ENCODE data around the gene GLI2.

The GLI2 gene

DNA sequence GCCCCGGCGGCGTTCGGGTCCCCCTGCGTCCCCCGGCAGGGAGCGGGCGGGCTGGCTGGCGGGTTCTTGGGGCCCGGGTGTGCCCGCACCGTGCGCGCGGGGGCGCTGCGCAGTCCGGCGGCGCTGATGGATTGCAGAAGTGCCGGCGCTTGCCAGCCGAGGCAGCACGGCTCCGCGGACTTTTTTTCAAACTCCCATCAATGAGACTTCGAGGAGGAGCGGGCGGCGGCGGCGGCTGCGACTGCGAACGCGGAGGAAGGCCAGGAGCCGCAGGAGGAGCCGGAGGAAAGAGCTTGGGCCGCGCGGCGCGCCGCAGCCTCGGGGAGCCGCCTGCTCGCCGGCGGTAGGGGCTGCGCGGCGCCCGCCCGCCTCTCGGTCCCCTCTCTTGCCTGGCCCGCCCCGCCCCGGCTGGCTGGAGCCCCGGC is at the start of gene GLI2:
Gene GLI2 (plus strand): TSS at position 123 of the 425 bp plus-strand sequence. CDS start 61,453 bp downstream, outside the sequence.
- in situ Hi-C loops (cut with MboI; ENCODE audit: low sequenced_read_pairs), result no loop called here

DNA sequence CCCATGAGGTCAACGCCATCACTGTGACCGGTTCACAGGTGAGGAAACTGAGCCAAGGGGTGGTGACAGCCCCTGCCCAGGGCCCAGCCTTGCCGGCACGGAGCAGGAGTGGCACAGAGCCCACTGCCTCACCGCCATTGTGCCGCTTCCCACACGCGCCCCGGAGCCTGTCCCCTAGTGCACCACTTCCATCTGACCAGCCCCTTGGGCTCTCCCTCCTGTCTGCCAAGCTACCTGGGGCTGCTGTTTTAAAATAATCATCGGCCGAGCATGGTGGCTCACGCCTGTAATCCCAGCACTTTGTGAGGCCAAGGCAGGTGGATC is 49.7 kb upstream of the GLI2 start:
- in situ Hi-C loops (cut with MboI; ENCODE audit: low sequenced_read_pairs), result no loop called here

DNA sequence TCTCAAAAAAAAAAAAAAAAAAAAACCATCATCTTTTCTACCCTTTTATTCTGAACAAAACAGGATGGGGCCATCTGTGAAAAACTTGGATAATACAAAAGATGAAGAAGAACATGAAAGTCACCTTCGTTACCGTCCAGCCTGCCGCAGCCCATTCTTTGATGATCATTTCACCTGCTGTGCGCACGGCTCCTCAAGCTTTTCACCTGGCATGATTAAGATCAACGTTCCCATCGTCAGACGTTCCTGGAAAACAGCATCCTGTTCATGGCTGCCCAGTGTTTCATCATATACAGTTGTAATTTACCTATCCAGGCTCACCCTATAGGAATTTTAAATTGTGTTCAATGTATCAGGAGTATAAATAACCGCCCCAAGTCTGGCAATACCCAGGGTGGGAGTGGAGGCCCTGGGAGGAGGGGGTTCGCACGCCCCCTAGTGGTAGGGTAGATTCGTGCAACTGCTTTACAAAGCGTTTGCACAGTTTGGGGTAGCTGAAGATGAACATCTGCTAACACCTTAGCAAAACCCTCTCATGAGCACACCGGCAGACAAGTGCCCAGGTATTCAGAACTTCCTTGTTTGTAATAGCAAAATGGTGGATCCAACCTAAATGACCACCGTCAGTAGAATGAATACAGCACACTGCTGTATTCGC is 49.0 kb upstream of the GLI2 start:
- in situ Hi-C loops (cut with MboI; ENCODE audit: low sequenced_read_pairs), result no loop called here

DNA sequence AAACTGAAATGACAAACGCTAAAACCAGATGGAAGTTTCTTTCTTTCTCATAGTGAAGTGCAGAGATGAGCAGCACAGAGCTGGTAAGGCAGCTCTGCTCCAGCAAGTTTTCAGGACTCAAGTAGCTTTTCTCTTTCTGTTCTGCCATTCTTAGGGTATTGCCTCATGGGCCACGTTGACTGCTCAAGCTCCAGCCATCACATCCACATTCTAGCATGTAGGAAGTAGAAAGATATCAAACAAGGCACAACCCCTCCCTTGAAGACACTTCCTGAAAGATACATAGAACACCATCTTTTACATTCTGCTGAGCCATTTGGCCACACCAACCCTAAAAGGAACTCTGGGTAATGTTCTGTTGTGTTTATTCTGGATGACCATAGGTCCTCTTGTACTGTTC is 48.5 kb upstream of the GLI2 start:
- in situ Hi-C loops (cut with MboI; ENCODE audit: low sequenced_read_pairs), result no loop called here

DNA sequence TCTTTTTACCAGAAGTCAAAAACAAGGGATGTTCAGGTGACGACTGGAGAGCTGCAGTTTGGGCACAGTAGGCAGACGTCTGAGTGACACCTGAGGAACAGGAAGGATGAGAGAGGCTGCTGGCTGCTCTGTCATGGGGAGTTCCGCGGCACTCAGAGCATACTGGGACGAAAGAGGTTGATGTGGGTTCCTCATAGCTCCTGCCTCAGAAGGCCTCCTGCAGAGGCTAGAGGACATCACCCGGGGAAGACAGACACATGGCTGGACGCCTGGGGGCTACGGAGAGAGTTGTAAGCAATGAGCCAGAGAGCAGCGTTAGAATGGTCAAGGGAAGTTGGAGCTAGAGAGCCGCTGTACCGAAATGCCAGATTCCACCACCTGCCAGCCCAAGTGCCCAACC is 45.1 kb upstream of the GLI2 start:
- in situ Hi-C loops (cut with MboI; ENCODE audit: low sequenced_read_pairs), result loop anchor here (10.0 kb wide), 1 partner anchor 384 kb away; no protein-coding TSS in a partner anchor

DNA sequence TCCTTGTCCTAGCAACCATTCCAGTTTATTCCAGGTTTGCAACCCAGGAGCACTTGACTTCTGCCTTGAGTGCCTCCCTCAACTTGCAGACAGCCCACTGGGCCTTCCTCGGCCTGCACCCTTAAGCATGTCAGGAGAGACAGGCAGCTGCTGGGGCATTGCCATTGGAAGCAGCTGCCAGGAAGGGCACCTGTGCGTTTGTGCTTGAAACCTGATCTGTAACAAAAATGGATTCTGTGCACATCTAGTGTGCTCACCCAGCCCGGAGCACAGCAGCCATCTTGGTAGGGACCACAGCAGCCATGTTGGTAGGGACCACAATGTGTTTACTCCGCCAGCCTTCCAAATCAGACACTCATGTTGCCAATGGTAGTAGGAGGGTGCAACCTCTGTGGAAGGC is 44.3 kb upstream of the GLI2 start:
- in situ Hi-C loops (cut with MboI; ENCODE audit: low sequenced_read_pairs), result loop anchor here (10.0 kb wide), 1 partner anchor 383 kb away; no protein-coding TSS in a partner anchor

DNA sequence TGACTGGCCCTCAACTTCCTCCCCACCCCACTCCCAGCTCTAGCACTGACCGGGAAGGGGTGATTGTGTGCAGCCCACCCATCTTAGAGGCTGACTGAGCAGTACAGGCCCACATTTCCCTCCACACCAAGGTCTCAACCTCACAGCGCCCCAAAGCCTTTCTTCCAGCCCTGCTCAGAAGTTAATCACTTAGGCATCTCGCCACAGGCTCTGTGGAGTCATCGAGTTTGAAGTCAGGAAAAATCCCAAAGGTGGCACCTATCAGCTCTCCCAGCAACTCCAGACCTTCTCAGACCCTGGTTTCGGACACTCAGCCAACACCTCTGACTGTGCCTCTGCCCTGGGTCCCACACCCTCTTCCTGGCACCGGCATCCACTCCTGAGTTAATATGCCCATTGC is 43.0 kb upstream of the GLI2 start:
- in situ Hi-C loops (cut with MboI; ENCODE audit: low sequenced_read_pairs), result loop anchor here (10.0 kb wide), 1 partner anchor 382 kb away; no protein-coding TSS in a partner anchor

DNA sequence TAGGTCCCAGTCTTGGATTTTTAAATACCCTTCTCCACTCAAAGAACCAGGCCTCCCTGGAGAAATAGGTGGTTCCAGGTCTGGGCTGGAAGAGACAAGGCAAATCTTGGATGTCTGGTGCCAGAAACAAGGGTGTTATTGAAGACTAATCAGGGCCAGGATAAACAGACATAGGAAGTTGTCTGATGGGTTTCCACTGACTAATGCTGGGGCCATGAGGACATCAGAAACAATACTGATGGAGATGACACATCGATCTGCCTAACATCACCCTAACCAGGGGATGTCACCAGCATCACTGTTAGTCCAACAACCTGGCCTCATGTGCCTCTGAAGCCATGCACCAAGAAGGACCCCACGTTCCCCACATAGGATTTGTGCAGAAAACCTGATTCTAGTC is 42.5 kb upstream of the GLI2 start:
- in situ Hi-C loops (cut with MboI; ENCODE audit: low sequenced_read_pairs), result loop anchor here (10.0 kb wide), 1 partner anchor 382 kb away; no protein-coding TSS in a partner anchor

DNA sequence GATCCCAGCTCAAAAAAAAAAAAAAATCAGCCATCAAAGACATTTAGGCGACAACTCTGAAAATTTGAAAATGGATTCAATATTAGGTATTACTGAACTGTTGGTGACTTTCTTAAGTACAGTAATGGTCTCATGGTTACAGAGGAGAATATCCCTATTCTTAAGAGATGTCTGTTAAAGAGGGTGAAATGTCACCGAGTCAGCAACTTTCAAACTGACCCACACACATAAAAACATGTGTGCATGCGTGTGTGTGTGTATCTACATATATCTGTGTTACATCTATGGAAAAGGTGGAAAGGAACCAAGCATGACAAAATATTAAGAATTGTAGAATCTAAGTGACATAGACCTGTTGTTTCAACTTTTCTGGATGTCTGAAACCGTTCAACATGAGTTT is 41.6 kb upstream of the GLI2 start:
- in situ Hi-C loops (cut with MboI; ENCODE audit: low sequenced_read_pairs), result loop anchor here (10.0 kb wide), 1 partner anchor 381 kb away; no protein-coding TSS in a partner anchor

DNA sequence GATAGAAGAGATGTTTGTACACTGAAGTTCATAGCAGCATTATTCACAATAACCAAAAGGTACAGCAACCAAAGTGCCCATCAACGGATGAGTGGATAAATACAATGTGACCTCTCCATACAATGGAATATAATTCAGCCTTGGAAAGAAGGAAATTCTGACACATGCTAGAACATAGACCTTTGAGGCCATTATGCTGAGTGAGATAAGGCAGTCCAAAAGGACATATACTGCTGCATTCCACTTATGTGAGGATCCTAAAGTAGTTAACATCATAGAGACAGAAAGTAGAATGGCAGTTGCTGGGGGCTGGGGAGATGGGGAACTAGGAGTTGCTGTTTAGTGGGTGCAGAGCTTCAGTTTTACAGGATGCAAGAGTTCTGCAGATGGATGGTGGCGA is 38.2 kb upstream of the GLI2 start:
- in situ Hi-C loops (cut with MboI; ENCODE audit: low sequenced_read_pairs), result loop anchor here (10.0 kb wide), 1 partner anchor 377 kb away; no protein-coding TSS in a partner anchor

DNA sequence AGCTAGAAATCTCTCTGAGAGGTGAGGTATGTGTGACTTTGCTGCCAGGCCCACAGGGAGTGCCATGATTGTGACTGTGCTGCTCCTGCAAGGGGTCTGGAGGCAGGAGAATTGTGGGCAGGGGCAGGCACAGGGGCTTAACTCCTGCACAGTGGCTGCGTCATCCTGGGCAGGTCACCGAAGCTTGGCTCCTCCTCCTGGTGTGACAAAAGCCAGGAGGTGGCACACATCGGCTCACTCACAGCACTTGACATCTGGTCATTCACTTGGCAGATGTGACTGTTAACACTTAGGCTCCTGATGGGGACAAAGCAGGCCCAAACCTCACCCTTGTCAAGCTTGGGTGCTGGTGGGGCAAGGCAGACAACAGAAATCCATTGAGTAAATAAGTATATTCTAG is 36.4 kb upstream of the GLI2 start:
- in situ Hi-C loops (cut with MboI; ENCODE audit: low sequenced_read_pairs), result loop anchor here (10.0 kb wide), 1 partner anchor 376 kb away; no protein-coding TSS in a partner anchor

DNA sequence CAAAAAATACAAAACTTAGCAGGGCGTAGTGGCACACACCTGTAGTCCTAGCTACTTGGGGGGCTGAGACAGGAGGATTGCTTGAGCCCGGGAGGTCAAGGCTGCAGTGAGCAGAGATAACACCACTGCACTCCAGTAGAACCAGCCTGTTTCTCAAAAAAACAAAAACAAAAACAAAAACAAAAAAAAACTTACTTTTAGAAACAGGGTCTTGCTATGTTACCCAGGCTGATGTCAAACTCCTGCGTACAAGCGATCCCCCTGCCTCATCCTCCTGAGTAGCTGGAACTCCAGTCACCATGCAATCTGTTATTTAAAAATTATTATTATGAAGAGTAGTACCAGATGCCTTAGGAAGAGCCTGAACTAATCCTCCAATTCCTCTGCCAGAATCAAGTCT is 35.0 kb upstream of the GLI2 start:
- in situ Hi-C loops (cut with MboI; ENCODE audit: low sequenced_read_pairs), result no loop called here

DNA sequence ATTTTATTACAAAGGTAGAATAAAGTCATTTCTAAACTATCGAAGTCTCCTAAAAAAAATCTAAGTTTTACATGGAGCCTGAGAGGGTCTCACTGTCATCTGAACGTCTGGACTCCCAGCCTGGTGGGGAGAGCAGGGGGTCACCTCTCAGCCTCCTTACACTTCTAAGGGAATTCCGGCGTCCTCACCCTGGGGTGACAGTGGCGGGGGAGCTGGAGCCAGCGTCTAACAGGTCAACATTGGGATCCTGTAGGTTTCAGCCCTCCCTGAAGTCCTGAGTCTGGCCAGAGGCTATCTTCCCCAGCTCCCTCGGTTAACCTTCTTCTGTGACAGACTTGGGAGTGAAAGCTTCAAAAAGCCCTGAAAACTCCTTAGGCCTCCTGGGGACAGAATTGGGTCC is 34.6 kb upstream of the GLI2 start:
- in situ Hi-C loops (cut with MboI; ENCODE audit: low sequenced_read_pairs), result no loop called here

DNA sequence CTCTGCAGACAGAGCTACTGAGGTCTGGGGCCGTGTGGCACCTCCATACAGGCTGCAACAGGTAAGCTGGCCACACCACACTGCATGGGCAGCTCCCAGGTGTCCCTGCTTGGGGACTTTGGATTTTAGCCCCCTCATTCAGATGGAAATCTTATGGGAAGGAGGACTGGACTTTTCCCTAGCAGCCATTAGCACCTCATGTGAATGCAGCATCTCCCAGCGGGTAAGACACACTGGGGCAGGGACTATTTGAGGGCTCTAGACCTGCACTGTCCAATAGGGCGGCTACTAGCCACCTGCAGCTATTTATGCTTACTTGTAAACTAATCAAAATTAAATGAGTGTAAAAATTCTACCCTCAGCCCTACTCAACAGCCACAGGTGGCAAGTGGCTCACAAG is 34.2 kb upstream of the GLI2 start:
- in situ Hi-C loops (cut with MboI; ENCODE audit: low sequenced_read_pairs), result no loop called here

DNA sequence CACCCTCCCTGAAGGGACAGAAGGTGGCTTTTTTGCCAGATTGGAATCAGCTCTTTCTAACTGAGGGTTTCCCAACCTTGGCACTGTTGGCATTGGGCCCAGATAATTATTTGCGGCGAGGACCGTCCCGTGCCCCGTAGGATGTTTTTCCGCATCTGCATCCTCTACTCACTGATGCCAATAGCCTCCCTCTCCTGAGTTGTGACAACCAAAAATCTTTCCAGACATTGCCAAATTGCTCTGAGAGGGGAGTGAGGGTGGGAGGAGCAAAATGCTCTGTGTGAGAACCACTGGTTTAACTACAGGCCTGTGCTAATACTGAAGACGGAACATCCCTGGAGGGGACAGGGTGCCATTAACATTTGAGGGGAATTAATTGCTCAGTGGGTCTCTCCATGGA is 33.6 kb upstream of the GLI2 start:
- in situ Hi-C loops (cut with MboI; ENCODE audit: low sequenced_read_pairs), result no loop called here

DNA sequence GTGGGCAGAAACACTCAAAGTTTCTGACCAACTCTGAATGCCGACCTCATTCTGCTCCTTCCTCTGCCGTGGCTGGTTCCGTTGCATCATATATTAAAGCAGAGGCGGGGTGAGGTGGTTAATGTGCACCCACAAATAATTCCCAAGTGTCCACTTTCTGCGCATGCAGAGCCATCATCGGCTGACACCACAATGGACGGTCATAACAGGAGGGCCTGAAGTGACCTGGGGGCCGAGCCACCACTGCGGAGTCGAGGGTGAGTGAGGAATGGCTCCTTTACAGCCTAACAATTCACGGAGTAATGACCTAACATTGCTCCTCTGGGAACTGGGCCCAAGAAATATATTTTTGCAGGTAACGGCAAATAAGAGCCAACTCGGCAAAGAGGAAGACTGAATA is 32.9 kb upstream of the GLI2 start:
- in situ Hi-C loops (cut with MboI; ENCODE audit: low sequenced_read_pairs), result no loop called here

DNA sequence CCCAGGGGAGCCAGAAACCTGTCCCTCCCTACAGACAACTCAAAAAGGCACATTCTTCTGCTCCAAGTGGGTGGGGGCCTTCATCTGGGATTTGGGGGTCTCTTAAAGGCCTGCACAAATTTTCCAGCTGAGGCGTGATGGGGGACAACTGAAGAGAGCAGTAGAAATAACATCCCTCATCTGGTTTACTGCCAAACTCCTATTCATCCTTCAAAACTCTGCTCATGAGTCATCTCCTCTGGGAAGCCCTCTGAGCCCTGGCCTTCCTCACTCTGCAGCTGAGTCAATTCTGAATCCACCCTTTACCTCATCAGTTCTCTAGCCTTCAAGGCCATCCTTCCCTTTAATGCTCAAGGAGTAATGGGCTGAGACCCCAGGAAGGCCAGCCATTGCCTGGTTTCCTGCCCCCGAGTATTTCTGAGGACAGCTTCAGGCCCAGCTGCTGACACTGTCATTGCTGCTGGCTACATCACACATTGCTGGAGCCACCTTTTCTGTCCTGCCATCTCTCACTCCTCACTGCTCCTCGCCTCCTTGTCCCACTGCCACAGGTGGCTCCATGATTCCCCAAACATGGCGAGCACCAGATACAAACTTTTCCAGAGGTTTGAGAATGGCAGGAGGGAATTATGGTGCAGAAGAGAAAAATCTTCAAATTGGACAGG is 32.2 kb upstream of the GLI2 start:
- in situ Hi-C loops (cut with MboI; ENCODE audit: low sequenced_read_pairs), result no loop called here

DNA sequence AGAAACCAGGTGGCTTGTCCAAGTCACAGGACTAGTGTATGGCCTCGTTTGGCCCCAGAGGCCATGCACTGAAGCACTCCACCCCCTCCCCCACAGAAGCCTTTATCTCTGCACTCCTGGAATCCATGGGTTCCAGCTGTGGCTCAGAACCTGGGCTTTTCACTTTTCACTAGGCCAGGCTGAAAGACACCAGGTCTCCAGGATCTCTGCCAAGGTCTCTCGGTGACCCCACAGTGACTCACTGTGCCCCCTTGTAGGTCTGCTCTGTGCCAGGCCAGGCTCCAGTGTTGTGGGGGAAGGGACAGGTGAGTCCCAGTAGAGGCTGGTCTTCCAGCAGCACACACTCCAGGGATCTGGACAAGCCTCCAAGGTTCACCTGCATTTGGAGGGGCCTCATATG is 31.0 kb upstream of the GLI2 start:
- in situ Hi-C loops (cut with MboI; ENCODE audit: low sequenced_read_pairs), result no loop called here

DNA sequence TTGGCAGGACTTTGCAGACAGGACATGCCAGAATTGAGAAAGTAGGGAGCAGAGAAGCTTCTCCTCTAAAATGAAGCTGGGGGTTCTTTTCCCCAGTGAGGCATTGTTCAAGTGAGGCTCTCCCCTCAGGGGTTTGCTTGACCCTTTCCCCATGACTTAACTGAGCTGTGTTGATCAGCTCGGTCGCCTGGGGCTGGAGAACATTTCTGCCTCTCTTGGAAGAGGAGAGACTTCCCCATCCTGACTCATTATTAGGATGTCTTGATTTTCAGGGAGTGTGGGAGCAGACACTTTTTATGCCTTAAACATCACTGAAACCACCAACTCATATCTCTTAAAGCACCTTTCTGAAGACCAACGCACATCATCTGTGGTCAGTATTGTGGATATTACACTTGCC is 27.9 kb upstream of the GLI2 start:
- in situ Hi-C loops (cut with MboI; ENCODE audit: low sequenced_read_pairs), result no loop called here

DNA sequence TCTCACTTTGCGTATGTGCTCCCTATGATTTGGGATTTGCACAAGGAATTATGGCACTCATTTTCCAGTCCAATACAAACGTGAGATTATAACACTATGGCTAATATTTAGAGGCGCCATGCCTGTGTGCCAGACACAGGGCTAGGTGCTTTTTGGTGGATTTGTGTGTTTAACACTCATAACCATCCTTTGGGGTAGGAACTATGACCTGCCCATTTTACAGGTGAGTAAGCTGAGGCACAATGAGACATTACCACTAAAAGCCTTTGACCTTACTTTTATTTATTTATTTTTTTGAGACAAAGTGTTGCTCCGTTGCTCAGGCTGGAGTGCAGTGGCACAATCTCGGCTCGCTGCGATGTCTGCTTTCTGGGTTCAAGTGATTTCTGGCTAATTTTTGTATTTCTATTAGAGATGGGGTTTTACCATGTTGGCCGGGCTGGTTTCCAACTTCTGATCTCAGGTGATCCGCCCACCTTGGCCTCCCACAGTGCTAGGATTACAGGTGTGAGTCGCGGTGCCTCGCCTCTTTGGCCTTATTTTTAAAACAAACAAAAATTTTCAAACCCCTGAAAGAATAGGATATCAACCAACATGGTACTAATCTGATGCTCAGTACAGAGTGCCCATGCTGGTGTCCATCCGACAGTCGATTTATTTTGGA is 26.6 kb upstream of the GLI2 start:
- in situ Hi-C loops (cut with MboI; ENCODE audit: low sequenced_read_pairs), result no loop called here

DNA sequence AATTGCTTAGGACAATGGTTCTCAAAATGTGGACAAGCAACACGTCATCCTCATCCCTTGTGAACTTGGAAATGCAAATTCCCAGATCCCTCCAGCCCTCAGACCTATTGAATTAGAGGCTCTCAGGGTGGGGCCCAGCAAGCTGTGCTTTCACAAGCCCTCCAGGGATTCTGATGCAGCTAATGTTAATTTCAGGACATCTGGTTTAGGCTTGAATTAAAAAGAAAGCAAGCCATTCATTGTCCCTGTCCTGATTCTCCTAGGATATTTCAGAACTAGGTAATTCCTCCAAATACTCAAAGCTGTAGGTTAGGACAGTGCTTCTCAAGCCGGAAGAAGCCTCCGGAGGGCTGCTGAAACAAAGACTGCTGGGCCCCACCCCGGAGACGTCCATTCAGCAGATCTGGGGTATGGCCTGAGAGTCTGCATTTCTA is 26.0 kb upstream of the GLI2 start:
- in situ Hi-C loops (cut with MboI; ENCODE audit: low sequenced_read_pairs), result no loop called here

DNA sequence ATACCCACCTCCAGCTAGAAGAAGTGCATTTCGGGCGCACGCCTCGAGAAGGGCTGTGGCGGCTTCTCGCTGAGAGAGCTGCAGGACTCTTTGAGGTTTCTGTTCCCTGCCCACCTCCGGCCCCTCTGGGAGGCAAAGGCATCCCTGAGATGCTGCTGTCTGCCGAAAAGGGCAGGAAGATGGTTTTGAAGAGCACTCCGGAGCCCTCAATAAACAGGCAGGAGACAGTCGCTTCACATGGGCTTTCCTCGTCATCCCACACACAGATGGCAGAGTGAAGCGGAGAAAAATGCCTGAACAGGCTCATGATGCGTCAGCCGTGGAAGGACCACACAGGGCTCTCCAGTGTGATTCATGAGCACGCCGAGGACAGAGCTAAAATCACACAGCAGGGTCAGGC is 25.4 kb upstream of the GLI2 start:
- in situ Hi-C loops (cut with MboI; ENCODE audit: low sequenced_read_pairs), result no loop called here

All from HL-60/S4 treated with retinoic acid at 250 ng/mL for 4 days and 3 days (cell line).